ENCODE data around the gene PIGQ.

Gene PIGQ

GRCh38 chr16:569445-570254 lies at the start of gene PIGQ:
Gene PIGQ (plus strand): TSS chr16:569968. CDS start chr16:574075, 4,107 bp downstream.
- DNase-seq (ENCODE audit: extremely low read depth in 1 of 2, low read depth in 1 of 2) = peak in 1 of 2 donors; percentile 50

GRCh38 chr16:520847-521246 lies 48.9 kb upstream of the PIGQ start:
- DNase-seq (ENCODE audit: extremely low read depth in 1 of 2, low read depth in 1 of 2) = no peak

- DNase-seq (ENCODE audit: extremely low read depth in 1 of 2, low read depth in 1 of 2) = no peak
Measured at GRCh38 chr16:521381-522210, 48.2 kb upstream of the PIGQ start.

GRCh38 chr16:522320-523096 lies 47.3 kb upstream of the PIGQ start:
- no peak for DNase-seq (ENCODE audit: extremely low read depth in 1 of 2, low read depth in 1 of 2)

GRCh38 chr16:523097-523741 lies 46.5 kb upstream of the PIGQ start:
- DNase-seq (ENCODE audit: extremely low read depth in 1 of 2, low read depth in 1 of 2) = no peak

GRCh38 chr16:524274-525040 lies 45.3 kb upstream of the PIGQ start:
- DNase-seq (ENCODE audit: extremely low read depth in 1 of 2, low read depth in 1 of 2) = no peak

GRCh38 chr16:525123-525519 lies 44.6 kb upstream of the PIGQ start:
- DNase-seq (ENCODE audit: extremely low read depth in 1 of 2, low read depth in 1 of 2) = no peak

GRCh38 chr16:525520-526180 lies 44.1 kb upstream of the PIGQ start:
- DNase-seq (ENCODE audit: extremely low read depth in 1 of 2, low read depth in 1 of 2) = peak in 1 of 2 donors; percentile 25

GRCh38 chr16:526181-527014 lies 43.4 kb upstream of the PIGQ start:
- DNase-seq (ENCODE audit: extremely low read depth in 1 of 2, low read depth in 1 of 2) = no peak

GRCh38 chr16:527015-527903 lies 42.5 kb upstream of the PIGQ start, which contains the start of gene CAPN15:
Gene CAPN15 (plus strand): TSS chr16:527712. CDS start chr16:546839, 19,127 bp downstream.
- peak; percentile 52 to 75 for DNase-seq (ENCODE audit: extremely low read depth in 1 of 2, low read depth in 1 of 2)

GRCh38 chr16:528111-529011 lies 41.4 kb upstream of the PIGQ start:
- DNase-seq (ENCODE audit: extremely low read depth in 1 of 2, low read depth in 1 of 2) = no peak

GRCh38 chr16:529012-529575 lies 40.7 kb upstream of the PIGQ start:
- DNase-seq (ENCODE audit: extremely low read depth in 1 of 2, low read depth in 1 of 2) = no peak

GRCh38 chr16:530111-530817 lies 39.5 kb upstream of the PIGQ start:
- DNase-seq (ENCODE audit: extremely low read depth in 1 of 2, low read depth in 1 of 2) = no peak

- no peak for DNase-seq (ENCODE audit: extremely low read depth in 1 of 2, low read depth in 1 of 2)
Measured at GRCh38 chr16:531494-532125, 38.2 kb upstream of the PIGQ start.

Measured in activated CD8-positive, alpha-beta memory T cell treated with anti-CD3 and anti-CD28 coated beads for 1 hour (primary cell).